GM12892 (cell line): Measurements from ENCODE around the gene RPP38.

Experiments
- POLR2A ChIP-seq: IDR thresholded peaks from 2 replicates; pipeline ENCODE4 v1.6.1; 2011; ENCODE audit warnings: low read depth, low read length, control low read depth
- TAF1 ChIP-seq: IDR thresholded peaks from 2 replicates; pipeline ENCODE4 v1.6.1; 2011; ENCODE audit warnings: low read depth, mild to moderate bottlenecking, control low read depth, low read length, borderline replicate concordance

- no peak for TF ChIP-seq TAF1
- TF ChIP-seq POLR2A, result no peak
Measured at GRCh38 chr10:15096661-15097010, 519 bp upstream of the RPP38 start.
